Measurements from ENCODE around the gene HIBCH.
"Not testable (repeated sequence)": the region's sequence is repeated elsewhere in the genome, so short reads cannot be mapped to it uniquely, and the experiment has no call there.

The HIBCH gene

GRCh38 chr2:190339394-190339793, 19.8 kb upstream of the HIBCH start:
- H3K27ac ChIP-seq, result no peak overlapping the region
- TF ChIP-seq ZFX (IDR thresholded peaks at IDR 0.05), result no peak
- no peak for TF ChIP-seq CTCF (conservative IDR thresholded peaks at IDR 0.05)

- no peak overlapping the region for H3K27ac ChIP-seq
- TF ChIP-seq ZFX (IDR thresholded peaks at IDR 0.05), result no peak
- TF ChIP-seq CTCF (conservative IDR thresholded peaks at IDR 0.05), result no peak
Observed at GRCh38 chr2:190338453-190338852, 18.8 kb upstream of the HIBCH start.

- TF ChIP-seq ZFX (IDR thresholded peaks at IDR 0.05), result no peak
- TF ChIP-seq CTCF (conservative IDR thresholded peaks at IDR 0.05), result no peak
- no peak overlapping the region for H3K27ac ChIP-seq
Observed at GRCh38 chr2:190336420-190336819, 16.8 kb upstream of the HIBCH start.

GRCh38 chr2:190335584-190335983, 16.0 kb upstream of the HIBCH start:
- H3K27ac ChIP-seq, result not testable (repeated sequence)

GRCh38 chr2:190335225-190335559, 15.6 kb upstream of the HIBCH start:
- no peak for TF ChIP-seq ZFX (IDR thresholded peaks at IDR 0.05)
- no peak for TF ChIP-seq CTCF (conservative IDR thresholded peaks at IDR 0.05)
- no peak overlapping the region for H3K27ac ChIP-seq

GRCh38 chr2:190334479-190335224, 15.0 kb upstream of the HIBCH start:
- no peak overlapping the region for H3K27ac ChIP-seq
- TF ChIP-seq CTCF (conservative IDR thresholded peaks at IDR 0.05), result no peak
- no peak for TF ChIP-seq ZFX (IDR thresholded peaks at IDR 0.05)

- no peak for TF ChIP-seq CTCF (conservative IDR thresholded peaks at IDR 0.05)
- TF ChIP-seq ZFX (IDR thresholded peaks at IDR 0.05), result no peak
- H3K27ac ChIP-seq, result no peak overlapping the region
Observed at GRCh38 chr2:190333928-190334327, 14.3 kb upstream of the HIBCH start.

- TF ChIP-seq CTCF (conservative IDR thresholded peaks at IDR 0.05) (no peak), ZFX (IDR thresholded peaks at IDR 0.05) (no peak)
- H3K27ac ChIP-seq, result no peak overlapping the region
Observed at GRCh38 chr2:190333395-190333794, 13.8 kb upstream of the HIBCH start.
